ENCODE measurements around the gene AZI2. TPM values are rescaled to one million over a fixed set of nuclear protein-coding genes. Genes with fewer than 3 reads are reported as not detected.

AZI2 gene, protein sequence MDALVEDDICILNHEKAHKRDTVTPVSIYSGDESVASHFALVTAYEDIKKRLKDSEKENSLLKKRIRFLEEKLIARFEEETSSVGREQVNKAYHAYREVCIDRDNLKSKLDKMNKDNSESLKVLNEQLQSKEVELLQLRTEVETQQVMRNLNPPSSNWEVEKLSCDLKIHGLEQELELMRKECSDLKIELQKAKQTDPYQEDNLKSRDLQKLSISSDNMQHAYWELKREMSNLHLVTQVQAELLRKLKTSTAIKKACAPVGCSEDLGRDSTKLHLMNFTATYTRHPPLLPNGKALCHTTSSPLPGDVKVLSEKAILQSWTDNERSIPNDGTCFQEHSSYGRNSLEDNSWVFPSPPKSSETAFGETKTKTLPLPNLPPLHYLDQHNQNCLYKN
- 10 to 100 TPM; 36.7 to 50.6 (median 38.1) TPM for polyA plus RNA-seq

DNA sequence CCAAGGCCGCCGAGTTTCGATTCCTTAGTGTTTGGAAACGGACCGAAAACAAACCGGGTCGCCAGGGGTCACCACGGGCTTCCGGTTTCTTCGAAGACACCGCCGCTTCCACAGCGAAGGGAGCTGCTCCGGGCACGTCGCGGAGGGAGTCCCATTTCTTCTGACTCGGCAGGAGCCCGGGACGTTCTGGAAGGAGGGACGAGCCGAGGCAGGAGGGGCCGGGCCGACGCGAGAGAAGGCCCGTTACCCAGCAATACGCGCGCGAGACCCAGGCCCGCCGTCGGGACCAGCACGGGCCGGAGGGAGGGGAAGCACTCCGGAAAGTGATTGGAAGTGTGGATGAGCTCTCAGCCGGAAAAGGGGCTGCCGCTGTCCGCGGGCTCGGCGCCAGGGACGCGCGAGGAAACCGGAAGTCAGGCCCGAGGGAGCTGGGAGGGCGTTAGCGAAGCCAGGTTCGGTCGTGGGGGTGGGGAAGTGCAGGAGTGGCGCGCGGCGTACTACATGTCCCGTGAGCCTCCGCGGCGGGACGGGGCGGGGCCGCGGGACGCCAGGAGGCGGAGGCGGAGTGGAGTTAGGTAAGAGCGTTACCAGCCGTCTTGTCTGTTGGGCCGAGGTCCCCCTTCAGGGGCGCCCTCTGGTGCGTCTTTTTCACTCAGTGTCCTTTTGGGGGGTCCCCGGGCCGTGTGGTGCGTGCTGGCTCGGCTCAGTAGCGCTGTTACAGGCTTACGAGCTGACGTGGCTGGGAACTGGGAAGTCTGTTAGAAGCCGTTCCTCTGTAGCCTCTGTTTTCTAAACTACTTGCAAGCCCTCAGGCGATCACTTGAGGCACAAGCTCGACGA is at the start of gene AZI2, which contains the start of gene ZCWPW2:
Gene AZI2 (minus strand): TSS at position 196 of the 840 bp plus-strand sequence. CDS start 8,207 bp downstream, outside the sequence.
Gene ZCWPW2 (plus strand): TSS at position 93 of the 840 bp plus-strand sequence. CDS start 64,348 bp downstream, outside the sequence.
- Mint-ChIP-seq H3K27ac (peak within 1 kb of the TSS; percentile 95 to 99 (median 98)), H3K36me3 (peaks cover 11 to 19% (median 19%) of the 10 kb centered on the region in 3 donors), H3K9me3 (peaks cover 5 to 20% (median 16%) of the 10 kb centered on the region in 6 donors), H3K4me1 (peaks cover 45 to 63% of the 10 kb centered on the region in 2 donors), H3K27me3 (ENCODE audit: low read depth in 3 of 3) (peaks cover 12 to 15% (median 15%) of the 10 kb centered on the region in 3 donors), H3K4me3 (peak within 1 kb of the TSS; percentile 94 to 99 (median 96))
- peak; percentile 92 to 94 (median 93) for DNase-seq

DNA sequence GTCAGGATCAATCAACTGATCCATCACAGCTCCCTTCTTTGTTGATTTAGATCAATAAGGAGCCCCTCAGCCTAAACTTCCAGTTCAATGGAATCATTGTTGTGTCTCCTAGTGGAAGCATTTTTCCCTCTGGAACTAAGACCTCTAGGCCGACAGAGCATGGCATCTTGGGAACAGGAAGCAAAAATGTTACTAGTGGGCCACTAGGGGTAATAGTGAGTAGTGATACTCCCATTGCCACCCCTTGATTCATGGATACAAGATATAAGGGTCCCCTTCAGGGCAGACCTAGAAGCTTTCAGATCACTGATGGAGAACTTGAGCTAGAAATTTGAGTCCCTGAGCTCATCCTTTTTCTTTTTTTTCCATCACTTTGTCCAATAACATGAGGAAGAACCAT is 40.4 kb upstream of the AZI2 start:
- Mint-ChIP-seq H3K4me3 (no peak overlapping the region), H3K27me3 (ENCODE audit: low read depth in 3 of 3) (peaks cover 0 to 15% (median 5%) of the 10 kb centered on the region in 3 donors), H3K36me3 (peaks cover 0 to 9% (median 0%) of the 10 kb centered on the region in 3 donors), H3K9me3 (peaks cover 6 to 27% (median 17%) of the 10 kb centered on the region in 6 donors), H3K4me1 (no peaks in the 10 kb centered on the region), H3K27ac (no peak overlapping the region)
- no peak for DNase-seq

DNA sequence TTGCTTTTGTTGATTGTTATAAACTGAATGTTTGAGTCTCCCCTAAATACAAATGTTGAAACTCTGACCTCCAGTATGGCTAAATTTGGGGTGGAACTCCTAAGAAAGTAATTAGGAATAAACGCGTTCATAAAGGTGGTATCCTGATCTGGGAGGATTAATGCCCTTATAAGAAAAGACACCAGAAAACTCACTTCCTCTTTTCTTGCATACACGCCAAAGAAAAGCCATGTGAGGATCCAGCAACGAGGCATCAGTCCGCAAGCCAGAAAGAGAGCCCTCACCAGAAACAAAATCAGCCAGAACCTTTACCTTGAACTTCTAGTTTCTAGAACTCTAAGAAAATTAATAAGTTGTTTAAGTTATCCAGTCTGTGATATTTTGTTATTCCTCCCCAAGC is 37.4 kb upstream of the AZI2 start:
- no peak for DNase-seq
- Mint-ChIP-seq H3K9me3 (peaks cover 0 to 9% (median 0%) of the 10 kb centered on the region in 6 donors), H3K27me3 (ENCODE audit: low read depth in 3 of 3) (peaks cover 0 to 16% (median 2%) of the 10 kb centered on the region in 3 donors), H3K4me3 (no peak overlapping the region), H3K4me1 (no peaks in the 10 kb centered on the region), H3K27ac (no peak overlapping the region), H3K36me3 (no peaks in the 10 kb centered on the region)

DNA sequence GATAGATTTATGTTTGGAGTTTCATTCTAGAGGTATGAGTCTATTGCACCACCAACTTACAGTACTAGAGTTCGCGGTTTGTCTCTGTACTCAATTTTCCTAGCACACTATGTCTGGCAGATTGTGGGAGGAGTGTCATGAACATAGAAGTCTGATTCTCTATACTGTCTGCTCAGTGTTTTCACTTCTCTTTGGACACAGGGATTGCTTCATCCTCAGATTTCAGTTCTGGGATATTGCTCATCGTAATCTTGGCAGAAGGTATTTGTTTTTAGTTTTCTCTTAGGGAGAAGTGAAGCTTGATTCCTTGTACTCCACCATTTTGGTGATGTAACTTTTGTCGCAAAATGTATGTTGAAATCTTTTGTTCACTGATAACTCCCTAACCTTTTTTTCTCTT is 27.8 kb upstream of the AZI2 start:
- Mint-ChIP-seq H3K4me1 (no peaks in the 10 kb centered on the region), H3K9me3 (peaks cover 0 to 22% (median 8%) of the 10 kb centered on the region in 6 donors), H3K27me3 (ENCODE audit: low read depth in 3 of 3) (peaks cover 2 to 9% (median 8%) of the 10 kb centered on the region in 3 donors), H3K36me3 (peaks cover 0 to 6% (median 4%) of the 10 kb centered on the region in 3 donors), H3K27ac (no peak overlapping the region), H3K4me3 (no peak overlapping the region)
- no peak for DNase-seq

DNA sequence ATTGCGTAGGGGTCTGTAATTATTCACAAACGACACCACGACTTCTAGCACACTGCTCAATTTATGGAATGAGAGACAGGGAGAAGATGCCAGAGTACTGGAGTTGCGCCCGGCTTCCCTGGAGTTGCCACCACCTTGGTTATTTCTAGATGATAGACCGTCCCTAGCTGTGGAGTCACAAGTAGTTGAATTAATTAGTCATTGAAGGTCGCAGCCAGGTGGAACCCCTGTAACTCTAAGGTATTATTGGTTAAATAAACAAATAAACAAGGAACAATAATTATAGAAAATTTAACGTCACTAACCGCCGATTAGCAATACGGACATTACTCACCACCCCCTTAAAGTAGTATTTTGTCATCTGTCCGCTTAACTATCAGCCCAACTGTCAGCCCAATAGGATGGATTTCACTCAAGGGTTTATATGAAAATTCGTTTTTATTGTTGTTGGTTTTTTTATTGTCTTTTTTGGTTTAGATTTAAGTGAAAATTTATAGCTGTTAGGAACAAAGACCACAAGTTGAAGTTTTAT is 911 bp upstream of the AZI2 start:
- DNase-seq, result no peak
- Mint-ChIP-seq H3K27me3 (ENCODE audit: low read depth in 3 of 3) (peaks cover 12 to 15% (median 15%) of the 10 kb centered on the region in 3 donors), H3K9me3 (peaks cover 8 to 24% (median 20%) of the 10 kb centered on the region in 6 donors), H3K27ac (peak overlapping the region; percentile 95 to 99 (median 98)), H3K4me1 (peaks cover 45 to 63% of the 10 kb centered on the region in 2 donors), H3K4me3 (peak overlapping the region; percentile 94 to 99 (median 96)), H3K36me3 (peaks cover 13 to 23% (median 23%) of the 10 kb centered on the region in 3 donors)

DNA sequence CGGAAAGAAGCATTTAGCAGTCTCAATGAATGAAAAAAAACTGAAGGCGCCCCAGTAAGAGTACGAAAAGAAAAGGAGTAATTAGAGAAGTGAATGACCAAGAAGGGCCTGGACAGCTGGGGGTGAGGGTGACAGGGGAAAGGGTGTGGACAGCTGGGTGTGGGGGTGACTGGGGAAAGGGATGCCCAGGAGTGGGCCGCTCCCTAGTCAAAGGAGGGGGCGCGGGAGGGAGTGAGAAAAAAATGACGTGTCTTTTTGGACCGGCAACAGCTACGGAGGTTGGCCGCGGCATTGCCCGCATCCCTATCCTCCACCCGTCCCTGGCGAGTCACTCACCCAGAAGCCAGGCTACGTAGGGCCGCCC is 377 bp downstream of the AZI2 start:
- Mint-ChIP-seq H3K4me3 (peak overlapping the region; percentile 94 to 99 (median 96)), H3K27ac (peak overlapping the region; percentile 95 to 99 (median 98)), H3K27me3 (ENCODE audit: low read depth in 3 of 3) (peaks cover 14 to 15% (median 15%) of the 10 kb centered on the region in 3 donors), H3K4me1 (peaks cover 45 to 63% of the 10 kb centered on the region in 2 donors), H3K9me3 (peaks cover 3 to 14% (median 11%) of the 10 kb centered on the region in 6 donors), H3K36me3 (peaks cover 10 to 18% (median 15%) of the 10 kb centered on the region in 3 donors)
- DNase-seq, result no peak

DNA sequence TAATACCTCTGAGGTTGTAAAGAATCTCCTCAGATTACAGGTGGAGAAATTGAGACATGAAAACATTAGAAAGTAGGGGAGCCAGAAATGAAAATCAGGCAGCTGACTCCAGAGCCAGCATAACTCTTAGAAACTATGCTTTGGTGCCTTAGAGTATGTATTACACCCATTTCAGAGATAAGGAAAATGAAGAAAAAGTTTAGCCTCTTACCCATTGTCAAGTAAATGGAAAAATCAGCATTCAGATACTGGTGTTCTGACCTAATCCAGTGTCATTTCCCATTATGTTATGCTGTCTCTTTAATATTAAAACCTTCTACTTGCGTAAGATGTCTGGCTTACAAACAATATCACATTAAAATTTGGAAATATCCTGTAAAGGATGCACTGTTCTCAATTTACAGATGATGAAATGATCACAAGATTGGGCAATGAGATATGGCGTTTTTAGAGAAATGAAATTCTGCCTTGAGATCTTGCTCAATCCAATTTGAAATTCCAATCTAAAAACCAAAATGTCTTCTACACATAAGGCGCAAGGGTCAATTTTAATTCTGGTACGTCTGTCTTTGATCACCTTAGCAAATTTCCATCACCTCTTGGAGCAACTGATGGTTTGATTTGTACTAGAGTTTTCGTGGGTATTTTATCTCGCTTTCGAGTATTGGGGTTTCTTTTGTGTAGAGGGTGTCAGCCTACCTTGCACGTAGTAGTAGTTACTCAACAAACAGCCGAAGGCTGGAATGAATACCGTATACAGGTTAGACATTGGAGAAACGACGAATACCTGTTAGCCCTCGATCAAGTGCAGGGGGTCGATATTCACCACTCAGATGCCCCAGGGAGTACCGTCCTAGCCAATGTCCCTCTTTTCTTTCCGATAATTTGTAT is 1.0 kb downstream of the AZI2 start:
- peaks cover 3 to 12% (median 10%) of the 10 kb centered on the region in 6 donors for H3K9me3 Mint-ChIP-seq
- peak in 1 of 3 donors; percentile 10 for DNase-seq
- H3K27me3 Mint-ChIP-seq (ENCODE audit: low read depth in 3 of 3), result peaks cover 14 to 15% (median 15%) of the 10 kb centered on the region in 3 donors
- H3K36me3 Mint-ChIP-seq, result peaks cover 10 to 16% (median 15%) of the 10 kb centered on the region in 3 donors
- peak overlapping the region; percentile 95 to 99 (median 98) for H3K27ac Mint-ChIP-seq
- H3K4me3 Mint-ChIP-seq, result peak overlapping the region; percentile 94 to 99 (median 96)
- peaks cover 46 to 69% of the 10 kb centered on the region in 2 donors for H3K4me1 Mint-ChIP-seq

DNA sequence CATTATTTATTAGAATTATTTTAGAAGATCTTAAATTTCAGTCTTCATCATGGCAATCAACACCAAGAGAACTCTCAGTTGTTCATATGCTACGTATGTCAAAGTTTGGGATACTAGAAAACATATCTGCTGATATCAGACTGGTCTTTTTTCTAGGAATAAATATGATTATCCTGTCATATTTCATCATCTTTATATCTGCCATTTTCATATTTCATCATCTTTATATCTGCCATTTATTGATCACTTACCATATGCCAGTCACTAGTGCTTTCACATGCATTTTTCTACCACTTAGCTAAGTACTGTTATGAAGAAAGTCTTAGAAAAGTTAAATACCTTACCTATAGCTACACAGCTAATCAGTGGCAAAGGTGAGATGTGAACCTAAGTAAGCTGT is 2.9 kb downstream of the AZI2 start:
- peaks cover 0 to 5% (median 0%) of the 10 kb centered on the region in 3 donors for H3K36me3 Mint-ChIP-seq
- no peak overlapping the region for H3K4me3 Mint-ChIP-seq
- no peak for DNase-seq
- H3K27ac Mint-ChIP-seq, result peak overlapping the region in 3 of 6 donors; percentile 1 to 98 (median 14)
- peaks cover 0 to 3% (median 0%) of the 10 kb centered on the region in 6 donors for H3K9me3 Mint-ChIP-seq
- H3K4me1 Mint-ChIP-seq, result peaks cover 42 to 62% of the 10 kb centered on the region in 2 donors
- peaks cover 14 to 15% (median 15%) of the 10 kb centered on the region in 3 donors for H3K27me3 Mint-ChIP-seq (ENCODE audit: low read depth in 3 of 3)

DNA sequence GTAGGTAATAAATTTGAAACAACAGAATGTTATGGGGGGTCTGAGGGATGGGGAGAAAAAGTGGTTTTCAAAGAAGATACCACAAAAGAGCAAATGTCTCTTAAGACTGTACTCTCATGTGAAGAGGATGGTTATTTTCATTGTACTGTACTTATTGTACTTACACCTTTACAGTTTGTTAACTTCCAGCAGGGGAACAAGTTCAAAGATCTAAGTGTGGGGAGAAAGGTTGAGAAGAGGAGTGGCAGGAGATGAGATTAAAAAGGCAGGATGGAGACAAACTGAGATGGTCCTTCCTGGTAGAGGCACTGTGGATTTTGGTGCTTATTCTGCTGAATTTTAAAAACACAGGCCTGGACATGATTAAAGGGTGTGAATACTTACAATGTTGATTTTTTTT is 5.5 kb downstream of the AZI2 start:
- H3K27ac Mint-ChIP-seq, result peak overlapping the region in 2 of 6 donors; percentile 1 to 9
- peaks cover 25 to 43% of the 10 kb centered on the region in 2 donors for H3K4me1 Mint-ChIP-seq
- no peaks in the 10 kb centered on the region for H3K9me3 Mint-ChIP-seq
- H3K36me3 Mint-ChIP-seq, result peaks cover 0 to 14% (median 4%) of the 10 kb centered on the region in 3 donors
- DNase-seq, result no peak
- H3K27me3 Mint-ChIP-seq (ENCODE audit: low read depth in 3 of 3), result peaks cover under 1 to 3% (median 2%) of the 10 kb centered on the region in 3 donors
- H3K4me3 Mint-ChIP-seq, result no peak overlapping the region

DNA sequence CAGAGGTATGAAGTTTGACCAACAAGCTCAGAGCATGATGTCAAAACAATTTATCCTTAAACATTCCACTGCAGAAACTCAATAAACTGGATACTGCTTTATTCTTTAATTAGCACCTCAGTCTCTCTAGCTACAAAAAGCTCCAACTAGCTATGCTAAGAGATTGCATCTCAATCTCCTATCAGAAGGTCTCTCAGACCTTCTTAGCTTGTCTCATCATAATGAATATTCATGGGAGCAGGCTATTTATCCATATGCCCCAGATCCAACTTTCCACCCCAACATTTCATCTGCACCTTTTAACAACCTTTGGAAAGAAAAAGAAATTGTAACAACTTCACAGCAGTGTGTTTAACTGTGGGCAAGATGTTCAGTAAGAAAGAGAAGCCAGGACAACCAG is 11.4 kb downstream of the AZI2 start:
- Mint-ChIP-seq H3K36me3 (peaks cover 15 to 18% (median 17%) of the 10 kb centered on the region in 3 donors), H3K9me3 (no peaks in the 10 kb centered on the region), H3K4me1 (peaks cover 0 to 6% of the 10 kb centered on the region in 2 donors), H3K4me3 (no peak overlapping the region), H3K27me3 (ENCODE audit: low read depth in 3 of 3) (no peaks in the 10 kb centered on the region), H3K27ac (peak overlapping the region in 1 of 6 donors; percentile 51)
- no peak for DNase-seq

DNA sequence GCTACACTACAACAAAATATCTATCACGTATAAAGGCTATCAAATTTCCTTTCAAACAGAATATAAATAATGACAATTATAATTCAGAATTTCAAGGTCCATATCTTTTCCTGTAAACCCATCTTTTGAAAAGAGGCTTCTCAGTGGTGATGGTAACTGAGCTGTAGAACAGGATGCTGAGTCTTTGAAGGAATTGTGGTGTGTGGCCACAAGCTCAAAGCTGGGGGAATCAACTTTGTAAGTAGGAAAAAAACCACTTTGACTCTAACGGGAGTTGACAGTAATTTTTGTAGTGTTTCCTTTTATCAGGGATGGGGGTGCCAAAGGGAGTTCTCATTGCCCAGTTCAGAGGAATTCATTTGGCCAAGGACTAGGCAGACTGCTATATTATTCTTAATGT is 13.4 kb downstream of the AZI2 start:
- Mint-ChIP-seq H3K27me3 (ENCODE audit: low read depth in 3 of 3) (no peaks in the 10 kb centered on the region), H3K27ac (peak overlapping the region in 1 of 6 donors; percentile 57), H3K4me3 (no peak overlapping the region), H3K9me3 (no peaks in the 10 kb centered on the region), H3K4me1 (no peaks in the 10 kb centered on the region), H3K36me3 (peaks cover 15 to 29% (median 22%) of the 10 kb centered on the region in 3 donors)
- DNase-seq, result no peak

DNA sequence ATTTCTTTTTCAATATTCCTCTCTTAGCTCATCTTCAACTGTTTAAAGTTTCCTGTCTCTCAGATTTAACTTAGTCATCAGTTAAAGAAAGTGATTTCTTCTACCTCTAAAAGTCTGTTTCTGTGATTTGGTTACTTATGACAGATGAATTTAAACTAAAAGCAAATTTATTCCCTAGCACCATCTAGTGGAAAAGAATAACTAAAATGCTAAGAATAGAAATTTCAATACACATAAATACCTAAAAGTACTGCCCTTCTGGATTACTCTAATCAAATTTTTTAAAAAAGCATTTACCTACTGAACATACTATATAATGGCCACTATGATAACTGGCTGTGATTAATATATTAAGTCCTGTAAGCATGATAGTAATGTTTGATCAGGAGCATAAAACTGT is 14.1 kb downstream of the AZI2 start:
- Mint-ChIP-seq H3K9me3 (no peaks in the 10 kb centered on the region), H3K4me3 (no peak overlapping the region), H3K27ac (no peak overlapping the region), H3K27me3 (ENCODE audit: low read depth in 3 of 3) (no peaks in the 10 kb centered on the region), H3K36me3 (peaks cover 15 to 29% (median 20%) of the 10 kb centered on the region in 3 donors), H3K4me1 (no peaks in the 10 kb centered on the region)
- DNase-seq, result no peak

All from immature natural killer cell (primary cell).